ENCODE measurements around the gene DHRS13.
A peak's percentile ranks its signal among the peaks of the same experiment; 100 is the strongest.

Gene DHRS13

DNA sequence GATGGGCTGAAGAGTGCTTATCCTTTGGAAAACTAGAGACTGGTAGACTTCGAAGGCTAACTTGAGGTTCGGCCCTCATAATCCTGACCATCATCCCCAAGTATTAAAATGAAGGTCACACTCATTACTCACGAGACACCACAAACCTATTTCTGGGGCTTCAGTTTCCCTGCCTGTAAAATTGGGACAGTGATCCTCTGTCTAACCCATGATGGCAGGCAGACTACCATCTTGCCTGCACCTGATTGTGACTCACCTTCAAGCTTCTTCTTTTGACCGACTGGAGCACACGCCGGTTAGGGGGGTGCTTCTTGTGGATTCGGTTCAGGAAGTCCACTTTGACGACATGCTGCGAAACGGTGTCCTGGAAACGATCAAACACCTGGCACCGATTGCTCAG lies 14.2 kb upstream of the DHRS13 start:
- Mint-ChIP-seq H3K4me3 (no peak overlapping the region), H3K4me1 (no peaks in the 10 kb centered on the region), H3K27ac (no peak overlapping the region), H3K36me3 (ENCODE audit: low read depth) (peaks cover 88% of the 10 kb centered on the region), H3K9me3 (no peaks in the 10 kb centered on the region), H3K27me3 (ENCODE audit: low read depth) (no peaks in the 10 kb centered on the region)
- TF ChIP-seq, protein P1, sequence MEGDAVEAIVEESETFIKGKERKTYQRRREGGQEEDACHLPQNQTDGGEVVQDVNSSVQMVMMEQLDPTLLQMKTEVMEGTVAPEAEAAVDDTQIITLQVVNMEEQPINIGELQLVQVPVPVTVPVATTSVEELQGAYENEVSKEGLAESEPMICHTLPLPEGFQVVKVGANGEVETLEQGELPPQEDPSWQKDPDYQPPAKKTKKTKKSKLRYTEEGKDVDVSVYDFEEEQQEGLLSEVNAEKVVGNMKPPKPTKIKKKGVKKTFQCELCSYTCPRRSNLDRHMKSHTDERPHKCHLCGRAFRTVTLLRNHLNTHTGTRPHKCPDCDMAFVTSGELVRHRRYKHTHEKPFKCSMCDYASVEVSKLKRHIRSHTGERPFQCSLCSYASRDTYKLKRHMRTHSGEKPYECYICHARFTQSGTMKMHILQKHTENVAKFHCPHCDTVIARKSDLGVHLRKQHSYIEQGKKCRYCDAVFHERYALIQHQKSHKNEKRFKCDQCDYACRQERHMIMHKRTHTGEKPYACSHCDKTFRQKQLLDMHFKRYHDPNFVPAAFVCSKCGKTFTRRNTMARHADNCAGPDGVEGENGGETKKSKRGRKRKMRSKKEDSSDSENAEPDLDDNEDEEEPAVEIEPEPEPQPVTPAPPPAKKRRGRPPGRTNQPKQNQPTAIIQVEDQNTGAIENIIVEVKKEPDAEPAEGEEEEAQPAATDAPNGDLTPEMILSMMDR (IDR thresholded peaks at IDR 0.05; ENCODE audit: unreplicated experiment in 3 of 3): no peak

DNA sequence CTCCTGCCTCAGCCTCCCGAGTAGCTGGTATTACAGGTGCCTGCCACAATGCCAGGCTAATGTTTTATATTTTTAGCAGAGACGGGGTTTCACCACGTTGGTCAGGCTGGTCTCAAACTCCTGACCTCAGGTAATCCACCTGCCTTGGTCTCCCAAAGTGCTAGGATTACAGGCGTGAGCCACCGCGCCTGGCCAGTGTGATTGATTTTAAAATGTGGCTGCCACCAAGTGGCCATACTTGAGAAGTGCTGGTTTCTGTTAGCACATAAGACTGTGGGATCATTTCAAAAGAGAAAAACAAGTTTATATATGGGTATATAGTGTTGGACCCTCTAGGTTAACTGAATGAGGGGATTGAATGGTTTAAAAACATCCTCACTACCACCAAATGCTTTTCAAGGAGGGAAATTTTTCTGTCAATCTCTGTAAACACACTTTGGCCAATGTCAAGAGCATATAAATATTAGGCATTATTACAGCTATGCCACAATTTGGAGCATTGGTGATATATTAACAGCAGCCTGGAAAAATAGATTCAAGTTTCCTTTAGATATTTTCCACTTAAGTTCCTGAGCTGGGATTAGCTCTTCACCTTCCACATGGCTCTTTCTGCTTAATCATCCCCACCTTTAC lies 13.5 kb upstream of the DHRS13 start:
- Mint-ChIP-seq H3K36me3 (ENCODE audit: low read depth) (peaks cover 86% of the 10 kb centered on the region), H3K4me1 (no peaks in the 10 kb centered on the region), H3K27me3 (ENCODE audit: low read depth) (no peaks in the 10 kb centered on the region), H3K27ac (no peak overlapping the region), H3K9me3 (no peaks in the 10 kb centered on the region), H3K4me3 (no peak overlapping the region)
- TF ChIP-seq, protein P1 (IDR thresholded peaks at IDR 0.05; ENCODE audit: unreplicated experiment in 3 of 3): peak; percentile 67 to 70 (median 67)

DNA sequence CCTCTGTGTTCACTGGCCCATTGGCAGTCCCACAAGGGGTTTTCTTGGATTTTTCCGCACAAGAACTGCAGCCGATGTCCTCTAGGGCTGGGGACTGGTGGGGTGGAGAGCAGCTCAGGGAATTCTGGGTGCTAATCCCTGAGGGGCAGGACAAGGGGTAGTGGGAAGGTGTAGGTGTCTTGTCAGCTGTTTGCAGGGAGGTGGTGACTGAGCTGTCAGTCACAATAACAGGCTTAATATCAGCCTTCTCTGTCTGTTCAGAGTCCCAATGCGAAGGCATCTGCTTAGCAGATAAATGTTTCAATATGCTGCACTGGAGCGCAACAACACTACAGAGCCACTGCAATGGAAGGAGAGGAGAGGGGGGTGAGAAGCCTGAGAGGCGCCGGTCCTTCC lies 10.1 kb upstream of the DHRS13 start:
- Mint-ChIP-seq H3K36me3 (ENCODE audit: low read depth) (peaks cover 82% of the 10 kb centered on the region), H3K4me3 (no peak overlapping the region), H3K27ac (no peak overlapping the region), H3K4me1 (peaks cover 8% of the 10 kb centered on the region), H3K27me3 (ENCODE audit: low read depth) (no peaks in the 10 kb centered on the region), H3K9me3 (no peaks in the 10 kb centered on the region)
- TF ChIP-seq, protein P1 (IDR thresholded peaks at IDR 0.05; ENCODE audit: unreplicated experiment in 3 of 3): no peak

DNA sequence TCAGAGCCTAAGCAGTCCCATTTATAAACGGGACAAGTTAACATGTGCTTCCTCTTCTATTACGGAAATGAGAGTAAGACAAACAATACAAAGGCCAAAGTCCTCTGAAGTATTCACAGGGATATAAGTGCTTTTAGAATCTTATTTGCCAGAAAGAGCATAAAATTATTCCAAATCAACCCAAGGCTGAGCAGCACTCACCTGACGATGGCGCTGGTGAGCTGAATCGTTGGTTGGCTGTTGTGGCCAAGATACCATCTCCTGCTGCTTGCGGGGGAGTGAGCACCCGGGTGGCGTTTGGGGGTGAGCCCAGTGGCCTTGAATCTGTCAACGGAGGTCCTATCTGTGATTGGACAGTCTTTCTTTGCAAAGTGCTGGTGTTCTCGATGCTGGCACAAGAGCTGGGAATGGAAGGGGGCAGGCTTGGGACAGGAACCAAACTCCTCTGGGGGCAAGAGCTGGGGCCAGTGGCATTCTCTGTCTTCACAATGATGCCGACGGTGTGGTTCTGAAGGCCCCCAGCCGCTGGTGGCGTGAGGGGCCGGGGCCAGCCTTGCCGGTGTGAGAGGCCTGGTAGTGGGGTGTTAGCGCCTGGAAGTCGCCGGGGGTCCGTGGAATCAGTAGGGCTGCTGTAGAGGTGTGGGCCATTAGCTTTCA lies 9.5 kb upstream of the DHRS13 start:
- TF ChIP-seq, protein P1 (IDR thresholded peaks at IDR 0.05; ENCODE audit: unreplicated experiment in 3 of 3): no peak
- no peak overlapping the region for H3K27ac Mint-ChIP-seq
- peaks cover 82% of the 10 kb centered on the region for H3K36me3 Mint-ChIP-seq (ENCODE audit: low read depth)
- no peaks in the 10 kb centered on the region for H3K27me3 Mint-ChIP-seq (ENCODE audit: low read depth)
- no peak overlapping the region for H3K4me3 Mint-ChIP-seq
- H3K9me3 Mint-ChIP-seq: no peaks in the 10 kb centered on the region
- peaks cover 13% of the 10 kb centered on the region for H3K4me1 Mint-ChIP-seq

DNA sequence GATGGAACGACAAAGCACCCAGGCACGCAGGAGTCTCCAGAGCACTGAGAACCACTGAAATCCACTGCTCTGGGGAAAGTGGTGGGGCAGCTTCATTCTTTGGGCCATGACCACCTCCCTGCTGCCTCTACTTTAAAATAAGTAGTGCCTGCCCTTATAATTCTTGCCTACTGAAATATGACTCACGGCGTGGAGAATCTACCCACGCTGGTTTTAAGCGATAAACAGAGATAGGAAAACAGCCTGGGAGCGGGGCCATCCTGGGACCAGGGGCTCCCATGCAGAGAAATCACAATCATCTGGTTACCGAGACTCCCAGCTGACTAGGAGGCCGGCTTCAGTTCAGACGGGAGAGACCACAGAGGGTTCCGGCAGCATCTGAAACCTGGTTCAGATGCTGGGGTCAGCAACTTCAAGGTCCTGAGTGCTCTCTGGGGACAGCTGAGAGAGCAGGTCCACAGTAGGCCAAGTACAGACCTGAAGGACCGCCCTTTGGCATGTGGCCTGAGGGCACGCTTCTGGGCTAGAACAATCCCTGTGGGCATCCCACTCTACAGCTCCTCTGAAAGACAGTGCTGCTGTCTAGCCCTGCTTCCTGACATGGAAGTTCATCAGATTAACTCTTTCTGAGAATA lies 8.6 kb upstream of the DHRS13 start:
- Mint-ChIP-seq H3K9me3 (no peaks in the 10 kb centered on the region), H3K36me3 (ENCODE audit: low read depth) (peaks cover 83% of the 10 kb centered on the region), H3K4me1 (peaks cover 22% of the 10 kb centered on the region), H3K27ac (no peak overlapping the region), H3K27me3 (ENCODE audit: low read depth) (no peaks in the 10 kb centered on the region), H3K4me3 (no peak overlapping the region)
- TF ChIP-seq, protein P1 (IDR thresholded peaks at IDR 0.05; ENCODE audit: unreplicated experiment in 3 of 3): no peak
